Rectal smooth muscle tissue (tissue), 1 donor: ENCODE data around the gene TREH.

Experiments used
- H3K27ac ChIP-seq: one replicate; pipeline ENCODE4 v1.7.0; 2013; ENCODE audit warnings: low read depth, low read length, inconsistent platforms
- H3K27me3 ChIP-seq: one replicate; pipeline ENCODE4 v1.7.0; 2013; ENCODE audit warnings: low read length; ENCODE audit not compliant: control insufficient read depth, insufficient read depth
- H3K36me3 ChIP-seq: one replicate; pipeline ENCODE4 v1.7.0; 2013; ENCODE audit warnings: low read length; ENCODE audit not compliant: control insufficient read depth, insufficient read depth
- H3K4me1 ChIP-seq: one replicate; pipeline ENCODE4 v1.7.0; 2013; ENCODE audit warnings: low read length; ENCODE audit not compliant: control insufficient read depth, insufficient read depth
- H3K4me3 ChIP-seq: one replicate; pipeline ENCODE4 v1.7.0; 2013; ENCODE audit warnings: low read length
- H3K9ac ChIP-seq: one replicate; pipeline ENCODE4 v1.7.0; 2013; ENCODE audit warnings: low read length

The TREH gene

DNA sequence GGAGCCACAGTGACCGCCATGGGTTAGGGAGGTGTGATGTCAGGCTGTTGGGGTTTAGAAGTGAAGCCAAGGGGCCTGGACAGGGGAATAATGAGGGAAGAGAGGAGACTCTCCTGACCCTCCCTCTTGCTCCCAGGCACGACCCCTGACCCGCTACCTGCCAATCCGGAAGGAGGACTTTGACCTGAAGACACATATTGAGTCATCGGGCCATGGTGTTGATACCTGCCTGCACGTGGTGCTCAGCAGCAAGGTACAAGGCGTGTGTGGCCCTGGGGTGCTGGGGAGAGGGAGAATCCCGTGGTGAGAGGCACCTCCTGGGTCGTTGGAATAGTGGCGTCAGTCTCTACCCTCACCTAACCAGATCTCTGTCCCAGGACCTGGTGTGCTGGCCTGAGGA, 29.5 kb downstream of the TREH start:
- no peaks in the 10 kb centered on the region for H3K27me3 ChIP-seq
- no peak overlapping the region for H3K4me3 ChIP-seq
- H3K9ac ChIP-seq, result no peak overlapping the region
- H3K36me3 ChIP-seq, result peaks cover 48% of the 10 kb centered on the region
- no peaks in the 10 kb centered on the region for H3K4me1 ChIP-seq
- H3K27ac ChIP-seq, result no peak overlapping the region

GRCh38 chr11:118648291-118648690, 31.2 kb downstream of the TREH start:
- no peaks in the 10 kb centered on the region for H3K4me1 ChIP-seq
- H3K36me3 ChIP-seq, result peaks cover 58% of the 10 kb centered on the region
- H3K27me3 ChIP-seq, result no peaks in the 10 kb centered on the region
- no peak overlapping the region for H3K27ac ChIP-seq
- no peak overlapping the region for H3K4me3 ChIP-seq
- no peak overlapping the region for H3K9ac ChIP-seq

DNA sequence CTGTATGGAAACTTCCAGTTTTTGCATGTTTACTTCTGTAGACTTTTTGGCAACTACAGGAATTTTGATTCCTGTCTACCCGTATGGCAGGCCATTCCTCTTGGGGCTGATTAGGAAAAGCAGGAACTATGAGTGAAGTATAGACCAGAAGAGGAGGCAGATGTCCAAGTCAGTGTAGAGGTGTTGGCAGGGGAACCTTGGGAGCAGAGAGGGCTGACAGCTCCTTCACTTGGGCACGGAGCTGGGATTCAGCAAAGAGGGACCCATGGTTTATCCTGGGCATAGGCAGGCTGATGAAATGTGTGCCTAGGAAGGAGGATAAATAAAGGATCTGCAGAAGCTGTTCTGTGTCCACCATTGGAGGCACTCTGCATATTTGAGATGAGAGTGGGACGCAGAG, 33.1 kb downstream of the TREH start:
- Histone ChIP-seq H3K27me3 (no peaks in the 10 kb centered on the region), H3K4me1 (no peaks in the 10 kb centered on the region), H3K4me3 (no peak overlapping the region), H3K27ac (no peak overlapping the region), H3K9ac (no peak overlapping the region), H3K36me3 (peaks cover 55% of the 10 kb centered on the region)

GRCh38 chr11:118645066-118645715, 34.3 kb downstream of the TREH start:
- H3K9ac ChIP-seq, result no peak overlapping the region
- H3K4me1 ChIP-seq, result peaks cover 2% of the 10 kb centered on the region
- peaks cover 49% of the 10 kb centered on the region for H3K36me3 ChIP-seq
- H3K27ac ChIP-seq, result no peak overlapping the region
- H3K4me3 ChIP-seq, result no peak overlapping the region
- H3K27me3 ChIP-seq, result no peaks in the 10 kb centered on the region

DNA sequence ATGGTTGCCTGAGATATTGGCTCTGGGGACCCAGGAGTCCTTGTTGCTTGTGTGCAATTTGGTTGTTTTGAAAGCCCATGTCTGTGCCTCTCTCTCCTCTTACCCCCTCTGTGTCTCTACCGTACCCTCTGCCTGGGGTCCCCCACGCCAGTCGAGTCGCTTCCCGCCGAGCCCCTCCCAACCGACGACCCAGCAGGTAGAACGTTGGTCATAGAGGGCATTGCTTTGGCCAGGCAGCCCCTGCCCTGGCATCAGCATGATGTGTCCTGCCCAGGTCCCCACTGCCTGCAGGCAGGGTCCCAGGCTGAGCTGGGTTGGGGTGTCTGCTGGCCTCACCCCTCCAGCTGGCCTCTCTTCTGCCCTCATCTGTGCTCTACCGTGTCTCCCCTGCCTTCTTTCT, 35.0 kb downstream of the TREH start:
- Histone ChIP-seq H3K4me1 (peaks cover 2% of the 10 kb centered on the region), H3K27me3 (no peaks in the 10 kb centered on the region), H3K9ac (no peak overlapping the region), H3K4me3 (no peak overlapping the region), H3K27ac (no peak overlapping the region), H3K36me3 (peaks cover 49% of the 10 kb centered on the region)

DNA sequence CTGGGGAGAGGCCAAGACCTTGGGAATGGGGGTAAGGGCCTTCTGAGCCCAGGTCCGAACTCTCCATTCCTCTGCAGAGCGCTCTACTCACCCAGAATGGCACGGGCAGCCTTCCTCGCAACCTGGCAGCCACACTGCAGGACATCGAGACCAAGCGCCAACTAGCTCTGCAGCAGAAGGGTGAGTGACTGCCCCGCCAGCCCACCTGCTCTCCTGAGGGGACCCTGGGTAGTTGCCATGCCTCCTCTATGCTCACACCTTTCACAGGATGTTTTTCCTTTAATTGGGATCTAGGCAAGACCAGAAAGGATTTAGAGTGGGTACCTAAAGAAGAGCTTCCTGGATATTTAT, 35.5 kb downstream of the TREH start:
- H3K4me1 ChIP-seq, result peaks cover 2% of the 10 kb centered on the region
- no peak overlapping the region for H3K9ac ChIP-seq
- H3K27me3 ChIP-seq, result no peaks in the 10 kb centered on the region
- H3K27ac ChIP-seq, result no peak overlapping the region
- peaks cover 49% of the 10 kb centered on the region for H3K36me3 ChIP-seq
- no peak overlapping the region for H3K4me3 ChIP-seq

- H3K9ac ChIP-seq, result no peak overlapping the region
- no peak overlapping the region for H3K4me3 ChIP-seq
- peaks cover 51% of the 10 kb centered on the region for H3K36me3 ChIP-seq
- peaks cover 2% of the 10 kb centered on the region for H3K4me1 ChIP-seq
- no peak overlapping the region for H3K27ac ChIP-seq
- H3K27me3 ChIP-seq, result no peaks in the 10 kb centered on the region
Observed at GRCh38 chr11:118643142-118643994, 36.1 kb downstream of the TREH start.

DNA sequence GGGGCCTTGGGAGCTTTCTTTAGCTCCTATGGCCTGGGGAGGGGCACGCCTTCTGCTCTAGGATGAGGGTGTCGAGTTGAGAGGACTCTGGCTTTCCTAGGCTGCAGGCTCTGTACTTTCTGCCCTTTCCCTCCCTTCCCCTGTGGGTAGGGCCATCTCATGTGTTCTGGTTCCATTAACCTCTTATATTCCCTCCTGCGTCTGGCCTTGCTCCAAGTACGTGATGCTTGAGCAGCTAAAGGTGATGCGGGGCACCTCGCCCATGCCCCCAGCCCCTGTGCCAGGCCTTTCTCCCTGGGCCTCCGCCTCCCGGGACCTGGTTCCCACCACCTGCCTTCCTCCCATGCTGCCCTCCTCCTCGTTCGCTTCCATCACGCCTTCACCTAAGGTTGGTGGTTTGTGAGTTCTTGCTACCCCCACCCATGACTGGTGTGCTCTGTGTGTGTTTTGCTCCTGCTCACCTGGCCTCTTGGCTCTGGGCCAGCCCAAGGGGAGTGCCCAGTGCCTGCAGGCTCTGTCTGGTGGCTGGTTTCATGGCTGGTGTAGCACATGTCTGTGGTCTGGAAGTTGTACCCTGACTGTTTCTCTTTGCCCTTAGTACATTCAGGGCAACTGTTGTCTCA, 37.9 kb downstream of the TREH start:
- no peaks in the 10 kb centered on the region for H3K27me3 ChIP-seq
- peaks cover 47% of the 10 kb centered on the region for H3K36me3 ChIP-seq
- no peak overlapping the region for H3K27ac ChIP-seq
- H3K9ac ChIP-seq, result no peak overlapping the region
- peaks cover 2% of the 10 kb centered on the region for H3K4me1 ChIP-seq
- no peak overlapping the region for H3K4me3 ChIP-seq

DNA sequence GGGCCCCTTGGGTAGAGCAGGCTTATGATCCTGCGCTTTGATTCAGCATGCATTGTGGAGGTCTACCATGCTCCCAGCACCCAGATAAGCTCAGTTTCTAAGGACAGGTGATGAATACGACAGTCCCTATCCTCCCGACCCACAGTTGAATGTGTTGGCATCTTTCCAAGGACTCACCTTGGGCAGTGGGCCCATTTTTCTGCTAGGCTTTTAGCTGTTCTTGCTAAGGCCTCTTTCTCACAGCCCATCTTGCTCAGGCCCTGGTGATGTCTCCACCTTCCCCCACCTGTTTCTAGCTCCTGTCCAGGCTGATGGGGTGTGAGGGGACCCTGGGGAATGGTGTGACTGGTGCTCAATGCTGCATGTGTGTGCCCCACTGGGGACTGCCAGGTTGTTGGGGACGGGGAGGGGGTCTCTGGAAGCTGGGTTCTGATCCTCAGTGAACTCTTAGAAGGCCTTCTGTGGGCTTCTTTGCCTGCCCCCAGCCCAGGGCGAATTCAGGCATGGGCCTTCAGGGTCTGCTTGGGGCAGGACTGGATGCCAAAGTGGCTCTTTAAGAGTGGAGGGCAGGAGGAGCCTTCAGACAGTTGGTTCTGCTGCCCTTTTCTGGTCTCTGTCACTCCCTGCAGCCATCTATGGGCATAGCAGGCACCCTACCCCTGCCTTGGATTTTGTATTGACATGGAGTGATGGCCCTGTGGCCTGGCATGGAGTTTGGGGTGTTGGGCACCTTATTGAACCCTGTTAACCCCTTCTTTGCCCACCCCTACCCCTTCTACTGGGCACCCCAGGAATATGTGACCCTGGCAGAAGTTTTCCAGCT, 38.9 kb downstream of the TREH start:
- H3K36me3 ChIP-seq, result peaks cover 48% of the 10 kb centered on the region
- no peak overlapping the region for H3K9ac ChIP-seq
- no peak overlapping the region for H3K27ac ChIP-seq
- H3K4me3 ChIP-seq, result no peak overlapping the region
- peaks cover 5% of the 10 kb centered on the region for H3K4me1 ChIP-seq
- no peaks in the 10 kb centered on the region for H3K27me3 ChIP-seq

DNA sequence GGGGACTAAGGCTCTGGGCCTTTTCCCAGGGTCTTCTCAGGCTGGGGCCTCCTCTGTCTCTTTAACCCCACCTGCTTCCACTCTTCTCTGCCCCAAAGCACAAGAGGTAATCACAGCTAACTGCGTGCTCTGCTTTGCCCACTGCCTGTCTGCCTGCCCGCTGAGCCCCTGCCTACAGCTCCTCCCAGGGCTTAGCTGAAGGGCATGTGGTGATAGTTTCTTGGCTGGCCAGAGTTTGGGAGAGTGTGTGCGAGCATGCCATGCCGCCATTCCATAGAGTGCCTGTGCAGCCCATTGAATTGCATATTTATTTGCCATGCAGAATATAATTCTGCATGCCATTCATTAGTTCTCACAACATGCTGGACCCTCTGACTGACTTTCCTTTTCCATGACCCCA, 39.6 kb downstream of the TREH start:
- peaks cover 12% of the 10 kb centered on the region for H3K4me1 ChIP-seq
- no peaks in the 10 kb centered on the region for H3K27me3 ChIP-seq
- no peak overlapping the region for H3K4me3 ChIP-seq
- H3K27ac ChIP-seq, result no peak overlapping the region
- H3K9ac ChIP-seq, result no peak overlapping the region
- H3K36me3 ChIP-seq, result peaks cover 42% of the 10 kb centered on the region

DNA sequence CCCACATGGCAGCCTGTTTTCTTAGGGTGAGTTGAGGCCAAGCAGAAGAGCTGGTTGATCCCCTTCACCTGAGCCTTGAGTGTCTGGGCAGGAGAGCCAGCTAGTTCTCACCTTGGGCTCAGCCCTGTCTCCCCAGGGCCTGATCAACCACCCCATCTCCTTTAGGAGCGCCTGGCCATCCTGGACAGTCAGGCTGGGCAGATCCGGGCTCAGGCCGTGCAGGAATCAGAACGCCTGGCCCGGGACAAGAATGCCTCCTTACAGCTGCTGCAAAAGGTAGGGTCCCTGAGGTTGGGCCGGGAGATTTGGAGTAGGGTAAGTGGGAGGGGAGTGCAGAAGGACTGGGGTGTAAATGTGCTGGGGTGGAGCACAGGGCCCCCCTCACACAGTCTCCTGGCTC, 40.7 kb downstream of the TREH start:
- H3K36me3 ChIP-seq, result peaks cover 32% of the 10 kb centered on the region
- no peak overlapping the region for H3K9ac ChIP-seq
- H3K27me3 ChIP-seq, result no peaks in the 10 kb centered on the region
- no peak overlapping the region for H3K4me3 ChIP-seq
- H3K4me1 ChIP-seq, result peaks cover 21% of the 10 kb centered on the region
- H3K27ac ChIP-seq, result no peak overlapping the region
